CD4-positive, alpha-beta T cell treated with Interleukin-10 for 1 hour (primary cell): ENCODE data around the gene HECTD4.

ENCODE experiments used
- DNase-seq: peaks from one replicate; pipeline ENCODE4 v3.0.0-alpha.2; 2020

HECTD4 gene

DNA sequence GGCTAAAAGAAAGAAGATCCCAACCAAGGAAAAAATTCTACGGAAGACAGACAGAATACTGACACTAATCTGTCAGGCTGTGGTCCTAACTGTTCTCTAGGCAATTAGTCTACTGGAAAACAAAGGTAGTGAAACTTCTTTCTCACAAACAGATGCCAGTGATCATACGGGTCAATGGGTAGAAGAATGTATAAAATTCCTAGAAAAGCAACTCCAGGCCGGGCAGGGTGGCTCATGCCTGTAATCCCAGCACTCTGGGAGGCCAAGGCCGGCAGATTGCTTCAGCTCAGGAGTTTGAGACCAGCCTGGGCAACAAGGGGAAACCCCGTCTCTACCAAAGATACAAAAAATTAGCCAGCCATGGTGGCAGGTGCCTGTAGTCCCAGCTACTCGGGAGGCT is 64.8 kb downstream of the HECTD4 start:
- DNase-seq, result no peak

DNA sequence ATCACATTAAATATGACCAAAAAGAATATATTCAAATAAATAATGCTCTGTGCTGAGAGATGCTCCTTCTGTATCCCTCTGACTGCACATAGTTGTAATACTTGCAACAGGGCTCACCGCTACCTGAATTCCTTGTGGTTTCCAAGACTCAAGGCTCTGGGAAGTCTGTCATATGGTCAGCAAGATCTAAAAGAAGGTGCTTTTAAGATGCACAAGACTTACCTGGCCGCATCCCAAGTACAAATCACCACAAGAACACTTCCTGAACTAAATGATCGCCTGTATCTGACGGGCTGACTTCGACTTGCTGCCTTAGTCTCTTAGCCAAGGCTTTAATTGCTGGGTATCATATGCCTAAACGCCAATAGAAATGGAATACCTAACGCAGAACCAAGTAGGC is 67.2 kb downstream of the HECTD4 start:
- DNase-seq, result no peak

DNA sequence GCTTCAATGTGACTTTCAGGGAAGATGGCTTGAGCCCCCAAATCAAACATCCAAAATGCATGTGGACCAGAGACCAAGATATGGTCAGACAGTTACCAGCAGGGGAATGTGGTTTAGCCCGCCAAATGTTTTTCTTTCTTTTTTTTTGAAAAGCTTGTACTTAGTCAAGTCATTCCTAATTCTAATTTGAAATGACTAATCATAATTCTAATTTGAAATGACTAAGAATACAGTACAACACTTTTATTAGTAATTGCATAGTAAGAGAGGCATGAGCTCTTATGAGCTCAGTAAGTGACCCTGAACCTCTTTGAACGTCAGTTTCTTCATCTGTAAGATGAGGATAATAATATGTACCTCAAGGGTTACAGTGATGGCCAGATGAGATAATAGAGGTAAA is 72.4 kb downstream of the HECTD4 start:
- DNase-seq, result no peak

DNA sequence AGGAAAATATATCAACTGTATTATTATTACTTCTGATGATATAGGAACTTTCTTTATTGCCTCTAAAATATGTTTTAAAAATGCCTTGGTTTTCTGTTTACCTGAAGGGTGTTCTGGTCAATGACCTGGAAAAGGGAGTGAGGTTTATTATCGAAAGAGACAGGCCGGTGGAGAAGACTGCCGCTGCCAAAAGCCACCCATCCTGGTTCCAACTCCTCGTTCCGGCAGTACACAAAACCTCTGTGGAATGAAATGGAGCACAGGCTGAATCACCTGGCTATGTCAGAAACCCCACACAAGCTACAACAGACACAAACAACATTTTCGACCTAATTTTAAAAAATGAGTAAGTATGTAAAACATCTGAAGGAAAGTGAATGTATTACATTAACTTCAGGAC is 73.6 kb downstream of the HECTD4 start:
- DNase-seq, result no peak

DNA sequence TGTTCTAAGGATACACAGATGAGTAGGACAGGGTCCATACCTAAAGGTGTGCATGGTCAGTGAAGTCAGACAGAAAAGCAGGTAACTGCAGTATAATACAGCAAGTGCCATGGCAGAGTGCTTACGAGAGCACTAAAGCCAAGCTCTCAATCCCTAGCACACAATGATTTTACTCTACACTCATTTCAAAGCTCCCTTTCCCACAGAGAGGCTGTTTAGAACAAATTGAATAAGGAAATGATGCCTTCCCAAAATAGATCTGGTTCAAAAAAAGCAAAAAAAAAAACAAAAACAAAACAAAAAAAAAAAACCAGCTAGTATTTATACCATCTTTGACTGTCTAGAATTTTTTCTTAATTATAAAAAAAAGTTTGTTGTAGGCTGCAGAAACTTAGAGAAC is 74.1 kb downstream of the HECTD4 start:
- no peak for DNase-seq

DNA sequence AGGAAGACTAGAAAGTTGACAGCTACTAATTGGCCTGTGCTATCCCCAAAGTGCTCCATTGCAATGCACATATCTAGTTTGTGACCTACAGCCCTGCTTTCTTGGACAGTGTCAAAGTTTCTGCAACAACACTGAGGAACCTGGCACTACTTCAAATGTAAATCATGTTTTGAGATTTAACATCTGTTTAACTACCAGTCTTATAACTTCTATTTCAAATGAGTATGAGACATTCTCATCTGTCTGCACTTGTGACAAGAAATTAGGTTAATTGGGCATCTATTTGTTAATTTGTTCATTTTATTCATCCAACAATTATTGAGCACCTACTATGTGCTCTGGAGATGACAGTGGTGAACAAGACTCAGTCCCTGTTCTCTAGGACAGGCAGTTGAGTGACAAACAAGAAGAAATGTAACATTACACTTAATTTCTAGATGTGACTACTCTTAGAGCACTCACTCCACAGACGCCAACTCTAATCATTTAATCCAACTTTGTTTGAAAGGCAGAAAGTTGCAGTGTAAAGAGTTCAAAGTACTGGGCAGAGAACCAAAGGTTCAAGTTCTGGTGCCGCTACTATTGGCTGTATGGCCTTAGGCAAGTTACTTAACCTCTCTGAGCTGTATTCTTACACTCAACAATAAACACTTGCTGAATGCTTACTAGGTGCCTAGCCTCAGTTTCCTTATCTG is 74.8 kb downstream of the HECTD4 start:
- DNase-seq, result no peak

DNA sequence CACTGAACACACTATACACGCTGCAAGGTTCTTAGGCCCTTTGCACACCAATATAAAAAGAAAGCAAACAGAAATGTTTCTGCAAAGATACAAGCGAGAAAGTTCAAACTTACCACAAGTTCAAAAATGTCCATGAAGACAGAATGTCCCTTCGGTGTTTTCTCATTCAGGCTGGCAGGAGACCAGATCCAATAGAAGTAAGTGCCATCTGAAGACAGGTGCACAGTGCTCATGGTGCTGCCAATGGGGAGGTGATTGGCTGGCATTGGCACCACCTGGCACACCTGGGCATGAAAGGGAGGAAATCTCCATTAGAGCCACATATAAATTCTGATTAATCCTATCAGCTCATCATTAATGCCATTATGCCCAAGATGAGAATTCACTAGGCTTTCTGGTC is 76.3 kb downstream of the HECTD4 start:
- no peak for DNase-seq

DNA sequence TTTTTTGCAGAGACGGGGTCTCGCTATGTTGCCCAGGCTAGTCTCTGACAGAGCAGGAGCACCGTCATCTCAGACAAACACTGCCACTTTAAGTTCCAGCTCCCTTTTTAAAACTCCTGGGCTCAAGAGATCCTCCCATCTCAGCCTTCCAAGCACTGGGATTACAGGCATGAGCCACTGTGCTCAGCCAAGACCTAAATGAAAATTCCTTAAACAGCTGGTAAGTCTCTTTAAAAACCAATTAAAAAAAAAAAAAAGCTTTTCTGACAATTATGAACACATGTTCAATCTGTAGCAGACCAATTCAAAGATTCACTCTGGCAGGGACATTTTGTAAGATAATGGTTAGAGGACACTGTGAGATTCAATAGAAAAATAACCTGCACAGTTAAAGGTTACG is 77.8 kb downstream of the HECTD4 start:
- no peak for DNase-seq

DNA sequence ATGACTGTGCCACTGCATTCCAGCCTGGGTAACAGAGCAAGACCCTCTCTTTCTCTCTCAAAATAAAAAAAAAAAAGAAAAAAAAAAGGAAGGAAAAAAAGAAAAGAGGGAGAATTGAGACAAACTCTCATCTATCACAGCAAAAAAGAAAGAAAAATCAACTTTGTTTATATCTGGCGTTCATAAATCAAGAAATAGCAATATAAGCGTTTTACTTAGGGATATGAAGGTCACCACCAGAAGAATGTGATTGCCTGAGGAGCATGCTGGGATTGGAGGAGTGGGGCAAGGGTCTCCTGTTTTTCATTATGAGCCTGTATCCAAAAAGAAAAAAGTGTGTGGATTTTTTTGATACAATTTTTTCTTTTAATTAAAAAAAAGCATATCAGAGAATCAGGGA is 78.4 kb downstream of the HECTD4 start:
- no peak for DNase-seq

DNA sequence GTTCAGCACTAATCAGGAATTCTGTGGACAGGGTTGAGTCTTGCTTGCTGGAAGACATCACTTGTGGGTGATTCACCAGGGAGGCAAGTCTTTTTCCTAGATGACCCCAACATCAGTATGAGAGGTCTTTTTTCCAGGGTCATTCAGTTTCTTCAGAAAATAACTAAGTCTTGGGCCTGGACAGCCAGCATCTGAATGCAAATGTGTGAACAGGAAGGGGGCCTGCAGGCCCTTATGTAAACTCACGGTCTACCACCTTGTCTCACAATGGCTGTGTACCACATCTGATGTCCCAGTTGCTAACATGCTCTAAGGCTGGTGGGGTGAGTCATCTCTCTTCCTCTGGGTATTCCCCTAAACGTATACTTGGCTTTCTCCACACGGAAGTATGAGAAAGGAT is 79.2 kb downstream of the HECTD4 start:
- peak; percentile 57 for DNase-seq

DNA sequence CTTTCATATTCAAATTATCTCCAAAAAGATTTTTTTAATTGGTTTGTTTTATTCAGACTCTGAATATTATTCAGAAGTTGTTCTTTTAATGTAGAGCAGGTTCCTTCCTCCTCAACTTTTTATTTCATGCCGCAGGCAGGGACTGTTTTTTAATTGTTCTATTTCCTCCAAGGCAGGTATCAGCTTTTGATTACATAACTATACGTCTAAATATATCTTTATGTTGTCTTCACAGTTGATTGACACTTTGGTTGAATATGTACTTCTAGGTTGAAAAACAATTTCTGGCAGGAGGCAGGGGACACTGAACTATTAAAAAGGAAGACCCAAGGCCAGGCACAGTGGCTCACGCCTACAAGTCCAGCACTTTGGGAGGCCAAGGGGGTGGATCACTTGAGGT is 82.5 kb downstream of the HECTD4 start:
- DNase-seq, result no peak

DNA sequence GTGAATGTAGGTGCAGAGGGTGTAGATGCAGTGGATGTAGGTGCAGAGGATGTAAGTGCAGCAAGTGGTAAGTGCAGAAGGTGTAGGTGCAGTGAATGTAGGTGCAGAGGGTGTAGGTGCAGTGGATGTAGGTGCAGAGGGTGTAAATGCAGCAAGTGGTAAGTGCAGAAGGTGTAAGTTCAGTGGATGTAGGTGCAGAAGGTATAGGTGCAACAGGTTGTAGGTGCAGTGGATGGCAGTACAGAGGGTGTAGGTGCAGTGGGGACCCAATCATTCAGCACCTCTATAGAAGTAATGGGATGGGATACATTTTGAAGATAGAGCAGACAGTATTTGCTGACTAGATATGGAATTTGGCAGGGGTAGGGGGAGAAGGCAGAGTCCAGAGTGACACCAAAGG is 85.0 kb downstream of the HECTD4 start:
- DNase-seq, result no peak

DNA sequence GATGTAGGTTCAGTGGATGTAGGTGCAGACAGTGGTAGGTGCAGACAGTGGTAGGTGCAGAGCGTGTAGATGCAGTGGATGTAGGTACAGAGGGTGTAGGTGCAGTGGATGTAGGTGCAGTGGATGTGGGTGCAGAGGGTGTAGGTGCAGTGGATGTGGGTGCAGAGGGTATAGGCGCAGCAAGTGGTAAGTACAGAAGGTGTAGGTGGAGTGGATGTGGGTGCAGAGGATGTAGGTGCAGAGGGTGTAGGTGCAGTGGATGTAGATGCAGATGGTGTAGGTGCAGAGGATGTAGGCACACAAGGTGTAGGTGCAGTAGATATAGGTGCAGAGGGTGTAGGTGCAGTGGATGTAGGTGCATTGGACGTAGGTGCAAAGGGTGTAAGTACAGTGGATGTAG is 86.0 kb downstream of the HECTD4 start:
- DNase-seq, result no peak

DNA sequence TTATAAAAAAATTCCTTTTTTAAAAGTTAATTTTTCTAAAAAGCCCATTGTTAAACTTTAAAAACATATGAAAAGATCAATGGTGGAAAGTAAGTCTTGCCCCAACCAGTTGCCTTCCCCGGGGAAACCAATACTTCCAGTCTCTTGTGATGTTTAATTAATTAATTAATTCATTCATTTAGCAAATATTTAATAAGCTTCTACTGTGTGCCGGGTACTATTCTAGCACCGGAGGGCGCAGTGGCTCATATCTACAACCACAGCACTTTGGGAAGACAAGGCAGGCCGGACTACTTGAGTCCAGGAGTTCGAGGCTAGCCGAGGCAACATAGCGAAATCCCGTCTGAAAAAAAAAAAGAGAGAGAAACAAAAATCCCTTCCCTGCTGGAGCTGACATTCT is 87.4 kb downstream of the HECTD4 start:
- peak; percentile 3 for DNase-seq

DNA sequence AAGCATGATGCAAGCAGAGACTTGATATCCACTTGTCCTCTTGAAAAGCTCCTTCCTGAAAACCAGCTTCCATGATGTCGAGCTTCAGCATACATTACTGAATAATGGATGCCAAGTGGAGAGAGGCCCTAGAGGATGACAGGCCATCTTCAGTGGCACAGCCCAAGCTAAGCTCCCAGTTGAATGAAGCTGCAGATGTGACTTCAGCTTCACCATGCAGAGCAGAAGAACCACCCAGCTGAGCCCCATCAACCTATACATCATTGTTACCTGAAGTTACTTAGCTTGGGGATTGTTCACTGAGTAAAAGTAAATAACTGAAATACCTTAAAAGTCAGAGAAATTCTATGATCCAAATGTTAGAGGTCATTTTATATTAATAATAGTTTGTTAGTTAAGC is 93.6 kb downstream of the HECTD4 start:
- DNase-seq, result no peak

DNA sequence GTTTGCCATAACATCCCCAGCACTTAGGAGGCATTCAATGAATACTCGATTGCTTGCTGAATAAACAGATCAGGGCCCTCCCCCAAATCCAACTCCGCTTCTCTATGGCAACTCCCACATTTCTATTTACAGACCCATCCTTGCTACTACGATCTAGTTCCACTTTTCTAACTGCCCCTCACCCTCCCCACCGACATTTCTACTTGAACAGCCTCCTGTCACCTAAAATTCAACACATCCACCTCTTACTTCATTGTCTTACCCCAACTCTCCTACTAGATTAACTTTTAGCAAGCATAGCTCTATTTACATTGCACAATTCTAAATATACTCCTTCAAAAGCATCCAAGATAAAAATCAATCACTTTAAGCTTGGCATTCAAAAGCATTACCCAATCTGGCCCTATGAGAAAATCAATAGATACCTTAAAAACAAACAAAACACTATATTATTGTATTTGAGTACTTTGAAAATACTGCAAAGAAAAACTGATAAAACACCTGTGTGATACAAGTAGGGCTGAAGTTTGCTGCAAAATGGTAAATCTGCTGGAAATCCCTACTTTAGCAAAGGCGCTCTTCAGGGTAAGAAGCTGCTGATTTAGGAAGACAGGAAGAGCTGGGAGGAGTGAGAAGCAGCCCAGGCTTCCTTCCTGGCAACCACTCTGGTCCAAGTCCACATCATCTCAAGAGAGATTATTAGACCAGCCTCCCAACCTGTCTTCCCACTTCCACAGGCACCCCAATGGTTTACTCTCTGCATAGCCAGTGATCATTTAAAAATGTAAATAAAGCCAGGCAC is 96.4 kb downstream of the HECTD4 start:
- DNase-seq, result no peak

DNA sequence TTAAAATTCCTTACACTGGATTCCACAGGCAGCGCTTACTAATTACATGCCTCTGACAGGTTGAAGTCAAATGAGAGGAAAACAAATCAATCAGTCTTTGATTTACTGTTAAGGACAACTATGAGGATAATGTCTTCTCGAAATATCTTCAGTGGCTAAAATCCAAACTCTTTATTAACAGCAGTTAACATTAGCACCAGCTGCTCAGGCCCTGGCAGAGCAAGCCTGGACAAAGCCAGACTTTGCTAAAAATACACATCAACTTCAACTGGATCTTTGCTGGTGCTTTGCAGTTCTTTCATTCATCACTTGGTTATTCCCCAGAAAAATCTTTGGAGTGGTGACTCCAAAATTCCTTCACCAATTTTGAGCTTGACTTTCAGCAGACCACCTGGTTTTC is 98.7 kb downstream of the HECTD4 start:
- DNase-seq, result no peak

DNA sequence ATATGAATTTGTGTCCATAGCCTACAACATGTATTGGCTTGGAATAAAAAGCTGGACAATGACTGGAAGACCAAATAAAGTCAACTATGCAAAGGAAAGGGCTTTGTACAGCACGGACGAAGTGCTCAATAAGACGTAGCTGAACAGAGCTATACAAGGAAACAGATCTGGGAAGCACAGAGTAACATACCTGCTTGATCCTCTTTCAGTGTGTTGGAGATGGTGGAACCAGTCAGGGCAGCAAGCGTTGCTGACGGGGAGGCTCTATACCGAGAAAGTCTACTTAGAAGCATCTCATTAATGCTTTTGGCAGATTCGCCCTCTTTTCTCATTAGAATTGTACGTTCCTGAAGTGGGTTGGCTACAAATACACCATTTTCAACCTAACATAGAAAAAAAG is 99.3 kb downstream of the HECTD4 start:
- DNase-seq, result no peak

DNA sequence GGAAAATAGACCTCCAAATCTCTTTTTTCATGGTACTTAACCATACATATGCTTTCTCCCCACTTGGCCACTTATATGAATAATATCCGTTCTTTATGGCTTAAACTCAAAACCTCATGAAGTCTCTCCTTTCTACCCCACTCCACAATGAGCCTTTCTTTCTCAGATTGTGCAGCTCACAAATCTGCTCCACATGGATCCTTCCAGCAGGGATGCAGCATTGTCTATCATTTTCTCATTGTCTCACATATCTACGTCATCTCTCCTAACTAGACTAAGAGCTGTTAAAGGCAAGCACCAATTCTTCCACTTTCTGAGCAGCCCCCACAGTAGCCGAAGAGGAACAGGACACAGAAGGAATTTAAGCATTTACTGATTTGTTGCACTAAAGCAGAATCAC is 106.4 kb downstream of the HECTD4 start:
- no peak for DNase-seq

DNA sequence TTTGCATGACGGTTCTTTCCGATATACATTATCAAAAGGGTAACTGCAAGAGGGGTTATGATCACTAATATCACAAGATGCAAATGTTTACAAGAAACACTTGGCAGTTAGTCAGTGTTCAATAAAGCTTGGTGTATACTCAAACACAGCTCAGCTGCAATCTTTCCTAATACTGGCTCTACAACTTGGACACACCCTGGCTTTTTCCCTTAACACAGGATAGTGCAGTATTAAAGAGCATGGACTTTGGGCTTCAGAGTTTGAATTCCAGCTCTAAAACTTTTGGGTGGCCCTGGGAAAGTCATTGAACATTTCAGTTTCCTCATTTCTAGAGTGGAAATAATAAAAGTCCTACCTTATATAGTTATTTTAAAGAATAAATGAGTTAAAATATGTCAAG is 107.0 kb downstream of the HECTD4 start:
- DNase-seq, result no peak

DNA sequence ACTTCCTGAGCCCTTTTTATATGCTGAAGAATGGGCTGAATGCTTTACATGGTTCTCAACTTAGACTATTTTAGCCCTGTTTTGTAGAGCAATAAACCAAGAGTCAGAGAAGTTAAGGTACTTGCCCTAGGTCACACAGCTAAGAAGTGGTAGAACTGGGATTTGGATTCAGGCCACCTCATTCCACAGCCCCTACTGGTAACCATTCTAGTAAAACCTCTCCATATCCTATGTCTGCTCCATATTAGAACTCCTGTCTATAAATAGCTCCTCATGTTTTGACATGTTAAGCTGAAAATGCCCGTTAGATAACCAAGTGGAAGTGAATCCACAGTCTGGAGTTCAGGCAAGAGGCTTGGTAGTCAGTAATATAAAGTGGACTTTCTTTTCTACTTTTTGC is 111.6 kb downstream of the HECTD4 start:
- no peak for DNase-seq

DNA sequence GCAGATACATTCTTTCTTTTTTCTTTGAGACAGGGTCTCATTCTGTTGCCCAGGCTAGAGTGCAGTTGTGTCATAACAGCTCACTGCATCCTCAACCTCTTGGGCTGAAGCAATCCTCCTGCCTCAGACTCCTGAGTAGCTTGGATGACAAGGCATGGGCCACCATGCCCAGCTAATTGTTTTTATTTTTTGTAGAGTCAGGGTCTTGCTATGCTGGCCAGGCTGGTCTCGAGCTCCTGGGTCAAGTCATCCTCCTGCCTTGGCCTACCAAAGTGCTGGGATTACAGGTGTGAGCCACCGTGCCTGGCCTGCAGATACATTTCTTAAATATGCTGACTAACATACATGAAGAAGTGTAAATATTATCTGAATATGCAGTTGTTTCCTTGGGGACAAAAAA is 115.8 kb downstream of the HECTD4 start:
- DNase-seq, result no peak

DNA sequence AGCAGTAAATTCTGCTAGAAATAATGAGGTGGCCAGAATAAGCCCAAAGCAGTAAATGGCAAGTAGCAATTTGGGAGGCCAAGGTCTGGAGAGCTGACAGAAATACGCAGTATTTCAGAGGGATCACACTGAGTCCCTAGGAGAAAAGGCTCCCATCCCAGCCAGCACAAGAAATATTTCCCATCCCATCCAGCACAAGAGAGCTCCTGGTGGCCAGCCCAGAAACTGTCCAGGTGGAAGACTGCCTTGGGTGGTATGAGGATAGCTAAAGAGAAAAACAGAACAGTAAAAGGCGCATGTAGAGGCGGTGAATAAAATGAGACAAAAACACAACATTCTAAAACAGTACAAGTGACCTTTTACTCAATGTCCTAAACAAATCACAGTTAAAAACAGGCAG is 120.7 kb downstream of the HECTD4 start:
- DNase-seq, result no peak

DNA sequence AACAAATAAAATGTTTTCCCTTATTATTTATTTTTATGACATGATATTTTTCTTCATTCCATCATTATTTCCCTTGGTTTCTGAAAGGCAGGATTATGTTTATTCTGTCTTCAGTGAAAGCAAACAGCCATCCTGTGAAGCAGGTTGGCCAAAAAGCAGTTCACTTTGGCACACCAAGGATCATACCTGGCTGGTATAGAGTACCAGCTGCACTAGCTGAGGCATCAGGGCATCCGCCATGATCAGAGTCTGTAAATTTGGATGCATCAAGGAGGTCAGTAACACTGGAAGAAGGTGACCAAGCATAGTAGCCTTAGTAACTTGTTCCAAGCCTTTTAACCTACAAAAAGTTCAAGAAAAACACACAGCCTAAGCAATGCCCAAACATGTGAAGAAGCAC is 123.3 kb downstream of the HECTD4 start:
- no peak for DNase-seq

DNA sequence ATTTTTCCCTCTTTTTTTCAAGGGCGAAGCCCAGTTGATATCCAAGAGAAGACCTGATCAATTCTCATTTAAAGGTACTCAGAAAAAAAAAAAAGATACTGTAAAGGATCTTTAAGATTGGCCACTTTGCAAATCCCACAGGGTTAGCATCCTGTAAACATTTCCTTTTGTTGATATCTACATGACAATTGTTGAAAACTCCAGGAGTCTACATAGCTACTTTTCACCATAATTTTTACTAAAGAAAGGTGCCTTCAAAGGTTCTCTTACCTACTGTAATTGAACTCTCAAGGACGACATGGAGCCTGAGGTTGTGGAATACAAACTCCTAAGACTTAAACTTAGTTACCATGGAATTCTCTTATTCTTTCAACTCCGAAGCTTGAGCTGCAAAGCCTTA is 125.5 kb downstream of the HECTD4 start:
- DNase-seq, result no peak
